ENCODE results near the gene SLC38A6. TPM values are rescaled to one million over a fixed set of nuclear protein-coding genes. Genes with fewer than 3 reads are reported as not detected.

Gene SLC38A6
- total and polyA plus RNA-seq, 2 experiments from 2014 or later = 11.9 to 23.2 TPM

GRCh38 chr14:60946773-60947172, 34.3 kb upstream of the SLC38A6 start (continued):
- no peak for TF ChIP-seq ZNF462 (CRISPR knock-in tag; IDR thresholded peaks at IDR 0.05)
- no peak for TF ChIP-seq ZNF331 (CRISPR knock-in tag; IDR thresholded peaks at IDR 0.05; ENCODE audit: low read depth)

GRCh38 chr14:60951776-60952435, 29.1 kb upstream of the SLC38A6 start:
- no peak overlapping the region for H2AFZ ChIP-seq
- peaks cover 3% of the 10 kb centered on the region; the same call in 1 of the 2 replicates for H3K36me3 ChIP-seq (ENCODE audit: insufficient read depth)
- no peak overlapping the region for H3K4me3 Mint-ChIP-seq
- no peaks in the 10 kb centered on the region for H3K27me3 ChIP-seq (ENCODE audit: insufficient read depth)
- no peak overlapping the region for H3K4me2 ChIP-seq
- no peaks in the 10 kb centered on the region for H3K4me1 Mint-ChIP-seq
- H3K4me1 ChIP-seq (ENCODE audit: insufficient read depth) = no peaks in the 10 kb centered on the region
- H3K36me3 Mint-ChIP-seq (ENCODE audit: low read depth) = peaks cover 17% of the 10 kb centered on the region
- H3K27ac Mint-ChIP-seq = no peak overlapping the region
- no peak for ATAC-seq
- H3K27me3 Mint-ChIP-seq (ENCODE audit: insufficient read depth, low read depth, poor library complexity) = no peaks in the 10 kb centered on the region
- peaks cover 16% of the 10 kb centered on the region for H3K9me3 Mint-ChIP-seq
- H3F3A ChIP-seq (replicated peaks; ENCODE audit: low read depth) = no peaks in the 10 kb centered on the region
- no peaks in the 10 kb centered on the region; the same call in 1 of the 2 replicates for H4K20me1 ChIP-seq (replicated peaks; ENCODE audit: insufficient read depth)
- no peaks in the 10 kb centered on the region for H3K9me2 ChIP-seq (ENCODE audit: insufficient read depth)
- no peak overlapping the region for H3K4me3 ChIP-seq
- no peak overlapping the region for H3K27ac ChIP-seq (ENCODE audit: low read depth)
- no peak for DNase-seq (ENCODE audit: low spot score)
- H3K79me2 ChIP-seq (replicated peaks; ENCODE audit: insufficient read depth) = peaks cover 4% of the 10 kb centered on the region
- TF ChIP-seq STAT1 (IDR thresholded peaks at IDR 0.05; ENCODE audit: unreplicated experiment) (no peak), POLR2AphosphoS5 (IDR thresholded peaks at IDR 0.05; ENCODE audit: low read depth) (no peak), JUNB (IDR thresholded peaks at IDR 0.05; ENCODE audit: unreplicated experiment) (no peak), CTCF (conservative IDR thresholded peaks at IDR 0.05; ENCODE audit: low read depth in 2 of 2) (no peak), REST (IDR thresholded peaks at IDR 0.05; ENCODE audit: unreplicated experiment) (no peak), CREB1 (CRISPR knock-in tag; IDR thresholded peaks at IDR 0.05; ENCODE audit: low read depth) (no peak), ZNF331 (CRISPR knock-in tag; IDR thresholded peaks at IDR 0.05; ENCODE audit: low read depth) (no peak)
